ENCODE data around the gene PTPRT. TPM values are rescaled to one million over a fixed set of nuclear protein-coding genes. Genes with fewer than 3 reads are reported as not detected.
A peak's percentile ranks its signal among the peaks of the same experiment; 100 is the strongest.
"Not testable (repeated sequence)": the region's sequence is repeated elsewhere in the genome, so short reads cannot be mapped to it uniquely, and the experiment has no call there.

Gene PTPRT
- total and polyA plus RNA-seq, 4 donors = 0.14 to 2.8 (median 0.40) TPM

GRCh38 chr20:42901689-42902440, 287.8 kb downstream of the PTPRT start:
- H3K4me3 ChIP-seq (ENCODE audit: low read depth in 1 of 3, low read length in 3 of 3) = no peak overlapping the region
- no peak overlapping the region for H3K9ac ChIP-seq (ENCODE audit: low read depth in 1 of 2, low read length in 2 of 2)
- H3K9me3 ChIP-seq (ENCODE audit: control insufficient read depth in 4 of 4, low read length in 3 of 4) = peaks cover 0 to 4% (median under 1%) of the 10 kb centered on the region in 4 donors
- peaks cover 0 to 14% (median 7%) of the 10 kb centered on the region in 4 donors for H3K4me1 ChIP-seq (ENCODE audit: control insufficient read depth in 4 of 4, insufficient read depth in 4 of 4, low read length in 3 of 4)
- no peak for TF ChIP-seq CTCF (IDR thresholded peaks at IDR 0.05; ENCODE audit: low read depth, low read length, missing input control)
- no peak for TF ChIP-seq FOXA1 (IDR thresholded peaks at IDR 0.05)
- TF ChIP-seq, protein P1, sequence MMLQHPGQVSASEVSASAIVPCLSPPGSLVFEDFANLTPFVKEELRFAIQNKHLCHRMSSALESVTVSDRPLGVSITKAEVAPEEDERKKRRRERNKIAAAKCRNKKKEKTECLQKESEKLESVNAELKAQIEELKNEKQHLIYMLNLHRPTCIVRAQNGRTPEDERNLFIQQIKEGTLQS (IDR thresholded peaks at IDR 0.05) = no peak
- no peak for TF ChIP-seq GABPA (IDR thresholded peaks at IDR 0.05 in 1 of 2, conservative IDR thresholded peaks at IDR 0.05 in 1 of 2)
- no peak for TF ChIP-seq TAF1 (conservative IDR thresholded peaks at IDR 0.05)
- peak; percentile 52 for TF ChIP-seq YY1 (IDR thresholded peaks at IDR 0.05)
- TF ChIP-seq ZBTB33 (IDR thresholded peaks at IDR 0.05) = peak; percentile 22
- TF ChIP-seq HNF4A (conservative IDR thresholded peaks at IDR 0.05) = peak; percentile 91 to 92
- peak; percentile 48 to 61 for TF ChIP-seq RAD21 (IDR thresholded peaks at IDR 0.05)
- peak; percentile 24 for TF ChIP-seq FOXA2 (IDR thresholded peaks at IDR 0.05)
- peak; percentile 53 for TF ChIP-seq HNF4G (IDR thresholded peaks at IDR 0.05)
- TF ChIP-seq, protein P2, sequence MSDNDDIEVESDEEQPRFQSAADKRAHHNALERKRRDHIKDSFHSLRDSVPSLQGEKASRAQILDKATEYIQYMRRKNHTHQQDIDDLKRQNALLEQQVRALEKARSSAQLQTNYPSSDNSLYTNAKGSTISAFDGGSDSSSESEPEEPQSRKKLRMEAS (IDR thresholded peaks at IDR 0.05) = peak; percentile 92
- peak; percentile 97 for TF ChIP-seq NR2F2 (IDR thresholded peaks at IDR 0.05)
- TF ChIP-seq EGR1 (IDR thresholded peaks at IDR 0.05; ENCODE audit: low read depth in 2 of 2) = peak in 1 of 2 donors; percentile 51
- TF ChIP-seq JUND (IDR thresholded peaks at IDR 0.05) = peak; percentile 31 to 38
- peak; percentile 86 for TF ChIP-seq RXRA (IDR thresholded peaks at IDR 0.05)
- TF ChIP-seq REST (IDR thresholded peaks at IDR 0.05) = peak; percentile 17
- peak; percentile 86 for TF ChIP-seq SP1 (IDR thresholded peaks at IDR 0.05)
- peak overlapping the region; percentile 56 to 68 for H3K27ac ChIP-seq (ENCODE audit: low read depth in 1 of 2, low read length in 2 of 2)
- DNase-seq (ENCODE audit: low spot score) = no peak
- no peaks in the 10 kb centered on the region for H3K27me3 ChIP-seq (ENCODE audit: control insufficient read depth in 4 of 4, insufficient read depth in 4 of 4, low read length in 3 of 4)
- WGBS = 48% methylated on average over 2 of the region's 2 CpGs
- H3K36me3 ChIP-seq (ENCODE audit: control insufficient read depth in 4 of 4, insufficient read depth in 3 of 4, low read depth in 1 of 4, low read length in 3 of 4) = no peaks in the 10 kb centered on the region

GRCh38 chr20:42900764-42901163, 288.9 kb downstream of the PTPRT start:
- not testable (repeated sequence) for H3K36me3 ChIP-seq (ENCODE audit: control insufficient read depth in 4 of 4, insufficient read depth in 3 of 4, low read depth in 1 of 4, low read length in 3 of 4); H3K9ac ChIP-seq (ENCODE audit: low read depth in 1 of 2, low read length in 2 of 2); H3K9me3 ChIP-seq (ENCODE audit: control insufficient read depth in 4 of 4, low read length in 3 of 4); H3K27me3 ChIP-seq (ENCODE audit: control insufficient read depth in 4 of 4, insufficient read depth in 4 of 4, low read length in 3 of 4); DNase-seq (ENCODE audit: low spot score); H3K4me3 ChIP-seq (ENCODE audit: low read depth in 1 of 3, low read length in 3 of 3); H3K27ac ChIP-seq (ENCODE audit: low read depth in 1 of 2, low read length in 2 of 2)
- H3K4me1 ChIP-seq (ENCODE audit: control insufficient read depth in 4 of 4, insufficient read depth in 4 of 4, low read length in 3 of 4) = peaks cover 0 to 14% (median 7%) of the 10 kb centered on the region in 4 donors
- WGBS = 67% methylated on average over 5 of the region's 5 CpGs

Measured in liver (tissue), 9 donors.